GM19240 (cell line): ENCODE measurements around the gene CCDC38.

Experiments used
- DNase-seq: peaks from one replicate; pipeline ENCODE4 v3.0.0; 2011; ENCODE audit warnings: low spot score; ENCODE audit not compliant: insufficient read length

Gene CCDC38

DNA sequence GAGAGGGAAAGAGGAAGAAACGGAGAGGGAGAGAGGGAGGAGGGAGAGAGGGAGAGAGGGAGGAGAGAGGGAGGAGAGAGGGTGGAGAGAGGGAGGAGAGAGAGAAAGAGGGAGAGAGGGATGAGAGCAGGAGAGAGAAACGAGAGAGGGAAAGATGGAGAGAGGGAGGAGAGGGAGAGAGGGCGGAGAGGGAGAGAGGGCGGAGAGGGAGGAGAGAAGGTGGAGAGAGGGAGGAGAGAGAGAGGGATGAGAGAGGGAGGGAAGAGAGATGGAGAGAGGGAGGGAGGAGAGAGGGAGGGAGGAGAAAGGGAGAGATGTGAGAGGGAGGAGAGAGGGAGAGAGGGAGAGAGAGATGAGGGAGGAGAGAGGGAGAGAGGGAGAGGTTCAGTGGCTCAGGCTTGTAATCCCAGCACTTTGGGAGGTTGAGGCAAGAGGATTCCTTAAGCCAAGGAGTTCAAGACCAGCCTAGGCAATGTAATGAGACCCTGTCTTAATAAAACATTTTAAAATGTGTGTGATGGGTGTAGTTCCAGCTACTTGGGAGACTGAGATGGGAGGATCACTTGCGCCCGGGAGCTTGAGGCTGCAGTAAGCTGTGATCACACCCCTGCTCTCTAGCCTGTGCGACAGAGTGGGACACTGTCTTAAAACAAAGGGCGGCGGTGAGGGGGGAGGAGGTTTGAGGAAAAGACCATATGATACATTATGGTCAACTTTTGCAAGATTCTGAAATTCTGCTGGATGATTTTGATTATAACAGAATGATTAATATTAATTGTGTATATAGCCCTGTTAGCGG, 105.0 kb downstream of the CCDC38 start:
- no peak for DNase-seq

GRCh38 chr12:95836630-95837239, 105.7 kb downstream of the CCDC38 start:
- no peak for DNase-seq

DNA sequence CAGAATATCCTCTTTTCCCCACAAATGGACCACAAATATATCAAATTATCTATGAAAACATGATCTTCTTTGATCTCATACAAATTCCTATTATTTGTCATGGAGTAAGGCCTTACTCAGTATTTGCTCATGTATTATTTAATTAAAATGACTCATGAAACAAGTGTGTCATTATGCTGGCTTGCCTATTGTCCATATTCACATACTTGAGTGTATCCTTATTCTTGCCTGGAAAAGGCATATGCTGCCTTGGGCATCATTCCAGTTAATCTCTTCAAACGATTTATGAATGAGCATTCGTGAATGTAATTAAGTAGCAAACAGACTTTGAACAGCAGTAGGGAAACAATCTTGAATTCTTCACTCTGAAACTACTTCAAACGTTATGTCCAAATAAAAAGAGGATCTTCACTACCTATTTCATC, 106.2 kb downstream of the CCDC38 start:
- no peak for DNase-seq

- DNase-seq: no peak
Observed at GRCh38 chr12:95834572-95834971, 107.8 kb downstream of the CCDC38 start.

GRCh38 chr12:95830335-95831089, 111.9 kb downstream of the CCDC38 start:
- no peak for DNase-seq

DNA sequence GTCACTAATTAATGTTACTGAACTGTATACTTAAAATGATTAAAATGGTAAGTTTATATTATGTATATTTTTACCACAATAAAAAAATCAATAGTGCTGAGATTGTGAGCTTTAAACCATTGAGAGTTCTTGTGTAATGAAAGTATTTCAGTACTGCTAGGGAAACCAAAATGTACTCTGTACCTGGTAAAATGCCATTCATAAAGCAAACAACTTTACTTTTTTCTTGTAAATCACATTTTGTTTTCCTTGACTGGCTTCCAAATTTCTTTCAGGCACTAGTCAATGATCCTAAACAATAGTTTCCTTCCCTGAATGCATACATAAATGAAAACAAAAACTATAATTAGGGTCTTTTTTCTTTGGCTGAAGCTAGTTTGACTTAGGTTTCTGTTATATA, 113.0 kb downstream of the CCDC38 start:
- DNase-seq: no peak

DNA sequence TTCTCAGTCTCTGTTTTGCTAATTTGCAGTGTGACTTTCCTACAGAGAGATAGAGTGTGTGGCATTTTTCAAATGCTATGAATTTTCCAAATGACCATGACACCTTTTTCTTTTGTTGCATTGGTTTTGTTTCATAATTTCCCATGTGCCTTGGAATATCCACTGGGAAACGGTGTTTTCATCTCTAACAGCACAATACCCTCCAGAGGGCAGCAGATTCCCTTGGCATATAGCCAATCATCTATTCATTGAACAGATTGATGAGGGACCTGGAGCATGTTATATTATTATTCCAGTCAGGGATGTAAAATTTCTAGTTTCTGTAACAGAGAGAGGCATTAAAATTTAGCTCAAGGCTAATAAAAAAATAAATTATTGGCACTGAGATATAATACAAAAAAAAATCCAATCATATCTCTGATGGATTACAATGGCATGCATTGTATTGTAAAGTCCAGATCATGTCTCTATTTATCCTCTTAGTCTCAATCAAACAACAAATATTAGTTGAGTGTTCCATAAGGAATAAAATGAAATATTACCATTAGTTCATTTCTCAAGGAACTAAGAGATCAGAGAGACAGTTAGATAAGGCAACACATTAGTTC, 122.2 kb downstream of the CCDC38 start:
- no peak for DNase-seq
